ENCODE results near the gene JADE1.

GRCh38 chr4:128907981-128908380 lies 98.5 kb downstream of the JADE1 start:
- TF ChIP-seq CTCF (conservative IDR thresholded peaks at IDR 0.05; ENCODE audit: low read length) (no peak), EZH2phosphoT487 (IDR thresholded peaks at IDR 0.05; ENCODE audit: borderline replicate concordance) (no peak)
